ENCODE data around the gene GADD45A. TPM values are rescaled to one million over a fixed set of nuclear protein-coding genes. Genes with fewer than 3 reads are reported as not detected.

Gene GADD45A
- total and polyA plus RNA-seq, 9 of the 15 experiments (the other 6 are each of a cell fraction or from before 2014, with no cell fraction given) = 21.3 to 156 (median 62.1) TPM

DNA sequence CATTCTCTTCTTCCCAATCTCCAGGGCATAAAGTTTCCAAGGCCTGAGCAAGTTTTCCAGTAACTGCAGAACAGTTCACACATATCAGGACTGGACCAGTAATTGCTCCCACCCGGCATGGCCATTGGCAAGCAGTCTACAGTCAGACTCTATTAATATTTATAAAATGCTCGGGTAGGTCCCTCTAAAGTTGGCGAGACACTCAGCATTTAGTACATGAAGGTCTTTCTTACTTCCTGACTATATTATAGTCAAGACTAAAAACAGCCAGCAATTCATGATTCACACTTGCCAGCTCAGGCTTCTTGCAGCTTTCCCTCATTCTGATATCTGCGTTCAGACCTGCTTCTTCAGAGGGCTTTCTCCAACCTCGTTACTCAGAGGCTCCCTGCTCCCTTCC lies 25.4 kb downstream of the GADD45A start:
- peak in 1 of 4 experiments; percentile 55 for DNase-seq (ENCODE audit: extremely low read depth in 1 of 4, low spot score in 3 of 4)
- H3K4me3 ChIP-seq = no peak overlapping the region
- H3K4me2 ChIP-seq (ENCODE audit: insufficient read depth, low read length) = peak overlapping the region; percentile 60
- POLR2A ChIA-PET = interaction anchor here (0.8 to 2.3 kb wide), 5 partner anchors 10 to 139 kb away, joined by 3 to 8 read pairs (median 6); no protein-coding TSS in a partner anchor
- H2AFZ ChIP-seq (ENCODE audit: low read depth, low read length) = peak overlapping the region; percentile 72
- intact Hi-C loops (cut with micrococcal nuclease) = loop anchor here (2.0 kb wide), 1 partner anchor 38 kb away; no protein-coding TSS in a partner anchor
- CTCF ChIA-PET (ENCODE audit: low intra/inter-chr PET ratio) = no interaction called here
- H3K9me3 ChIP-seq (replicated peaks; ENCODE audit: control insufficient read depth, insufficient read depth, low read depth, low read length) = no peaks in the 10 kb centered on the region
- no peaks in the 10 kb centered on the region for H3K27me3 ChIP-seq (ENCODE audit: control insufficient read depth in 2 of 2, insufficient read depth in 2 of 2, low read length in 2 of 2)
- H3K36me3 ChIP-seq (ENCODE audit: control insufficient read depth, insufficient read depth, low read length) = no peaks in the 10 kb centered on the region
- FAIRE-seq = no peak
- WGBS (ENCODE audit: insufficient coverage, low coverage, missing lambda C conversion rate) = 28% methylated on average over 5 of the region's 5 CpGs
- H3K9ac ChIP-seq (ENCODE audit: insufficient read depth in 1 of 2, low read depth in 2 of 2, low read length in 2 of 2) = peak overlapping the region; percentile 57 to 72; a peak in 3 of 4 replicates
- BruUV-seq (replicated peaks) = no TSS peak
- H3K9me1 ChIP-seq (ENCODE audit: control insufficient read depth, insufficient read depth, low read length) = no peaks in the 10 kb centered on the region
- ATAC-seq = peak; percentile 16
- in situ Hi-C loops (cut with MboI) = no loop called here
- H4K20me1 ChIP-seq (replicated peaks; ENCODE audit: control insufficient read depth, insufficient read depth, low read length) = no peaks in the 10 kb centered on the region
- H3K27ac ChIP-seq (ENCODE audit: extremely low read depth, low read depth, low read length) = peak overlapping the region; percentile 75
- peaks cover 39 to 73% of the 10 kb centered on the region in 2 experiments for H3K4me1 ChIP-seq (replicated peaks in 1 of 2; ENCODE audit: control insufficient read depth in 2 of 2, insufficient read depth in 2 of 2, low read length in 2 of 2)
- H3K79me2 ChIP-seq (ENCODE audit: control insufficient read depth, insufficient read depth, low read length) = no peaks in the 10 kb centered on the region
- TF ChIP-seq ZNF584 (CRISPR knock-in tag; IDR thresholded peaks at IDR 0.05; ENCODE audit: low read depth) (no peak), ETV6 (IDR thresholded peaks at IDR 0.05; ENCODE audit: borderline replicate concordance in 1 of 2, low read depth in 2 of 2, low read length in 1 of 2) (no peak), ETV6 (CRISPR knock-in tag; IDR thresholded peaks at IDR 0.05; ENCODE audit: borderline replicate concordance) (no peak), BDP1 (IDR thresholded peaks at IDR 0.05; ENCODE audit: insufficient read depth, insufficient read length) (peak; percentile 18), RFX7 (CRISPR knock-in tag; IDR thresholded peaks at IDR 0.05) (no peak), MTA3 (IDR thresholded peaks at IDR 0.05; ENCODE audit: borderline replicate concordance) (peak; percentile 37; the same call in 1 of the 2 replicates), FOSL1 (tag; conservative IDR thresholded peaks at IDR 0.05) (0 out of 2 replicates have a peak, but pooled peaks have one; percentile 5)
- TF ChIP-seq, protein P1, sequence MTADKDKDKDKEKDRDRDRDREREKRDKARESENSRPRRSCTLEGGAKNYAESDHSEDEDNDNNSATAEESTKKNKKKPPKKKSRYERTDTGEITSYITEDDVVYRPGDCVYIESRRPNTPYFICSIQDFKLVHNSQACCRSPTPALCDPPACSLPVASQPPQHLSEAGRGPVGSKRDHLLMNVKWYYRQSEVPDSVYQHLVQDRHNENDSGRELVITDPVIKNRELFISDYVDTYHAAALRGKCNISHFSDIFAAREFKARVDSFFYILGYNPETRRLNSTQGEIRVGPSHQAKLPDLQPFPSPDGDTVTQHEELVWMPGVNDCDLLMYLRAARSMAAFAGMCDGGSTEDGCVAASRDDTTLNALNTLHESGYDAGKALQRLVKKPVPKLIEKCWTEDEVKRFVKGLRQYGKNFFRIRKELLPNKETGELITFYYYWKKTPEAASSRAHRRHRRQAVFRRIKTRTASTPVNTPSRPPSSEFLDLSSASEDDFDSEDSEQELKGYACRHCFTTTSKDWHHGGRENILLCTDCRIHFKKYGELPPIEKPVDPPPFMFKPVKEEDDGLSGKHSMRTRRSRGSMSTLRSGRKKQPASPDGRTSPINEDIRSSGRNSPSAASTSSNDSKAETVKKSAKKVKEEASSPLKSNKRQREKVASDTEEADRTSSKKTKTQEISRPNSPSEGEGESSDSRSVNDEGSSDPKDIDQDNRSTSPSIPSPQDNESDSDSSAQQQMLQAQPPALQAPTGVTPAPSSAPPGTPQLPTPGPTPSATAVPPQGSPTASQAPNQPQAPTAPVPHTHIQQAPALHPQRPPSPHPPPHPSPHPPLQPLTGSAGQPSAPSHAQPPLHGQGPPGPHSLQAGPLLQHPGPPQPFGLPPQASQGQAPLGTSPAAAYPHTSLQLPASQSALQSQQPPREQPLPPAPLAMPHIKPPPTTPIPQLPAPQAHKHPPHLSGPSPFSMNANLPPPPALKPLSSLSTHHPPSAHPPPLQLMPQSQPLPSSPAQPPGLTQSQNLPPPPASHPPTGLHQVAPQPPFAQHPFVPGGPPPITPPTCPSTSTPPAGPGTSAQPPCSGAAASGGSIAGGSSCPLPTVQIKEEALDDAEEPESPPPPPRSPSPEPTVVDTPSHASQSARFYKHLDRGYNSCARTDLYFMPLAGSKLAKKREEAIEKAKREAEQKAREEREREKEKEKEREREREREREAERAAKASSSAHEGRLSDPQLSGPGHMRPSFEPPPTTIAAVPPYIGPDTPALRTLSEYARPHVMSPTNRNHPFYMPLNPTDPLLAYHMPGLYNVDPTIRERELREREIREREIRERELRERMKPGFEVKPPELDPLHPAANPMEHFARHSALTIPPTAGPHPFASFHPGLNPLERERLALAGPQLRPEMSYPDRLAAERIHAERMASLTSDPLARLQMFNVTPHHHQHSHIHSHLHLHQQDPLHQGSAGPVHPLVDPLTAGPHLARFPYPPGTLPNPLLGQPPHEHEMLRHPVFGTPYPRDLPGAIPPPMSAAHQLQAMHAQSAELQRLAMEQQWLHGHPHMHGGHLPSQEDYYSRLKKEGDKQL (CRISPR knock-in tag; IDR thresholded peaks at IDR 0.05; ENCODE audit: borderline replicate concordance) = no peak
- TF ChIP-seq, protein P2, sequence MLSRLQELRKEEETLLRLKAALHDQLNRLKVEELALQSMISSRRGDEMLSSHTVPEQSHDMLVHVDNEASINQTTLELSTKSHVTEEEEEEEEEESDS (CRISPR knock-in tag; IDR thresholded peaks at IDR 0.05) = no peak
